ENCODE results near the gene PI3.

- no peak for TF ChIP-seq ZFP3 (CRISPR knock-in tag; IDR thresholded peaks at IDR 0.05)
- no peak for TF ChIP-seq TOX (CRISPR knock-in tag; IDR thresholded peaks at IDR 0.05; ENCODE audit: borderline replicate concordance)
- TF ChIP-seq CREB5 (CRISPR knock-in tag; IDR thresholded peaks at IDR 0.05; ENCODE audit: low read depth): no peak
- TF ChIP-seq BACH2 (CRISPR knock-in tag; IDR thresholded peaks at IDR 0.05; ENCODE audit: borderline replicate concordance): no peak
- TF ChIP-seq ZC3H10 (CRISPR knock-in tag; IDR thresholded peaks at IDR 0.05): no peak
- TF ChIP-seq GLIS3 (CRISPR knock-in tag; IDR thresholded peaks at IDR 0.05): no peak
- no peak for TF ChIP-seq PATZ1 (CRISPR knock-in tag; IDR thresholded peaks at IDR 0.05; ENCODE audit: borderline replicate concordance)
- no peak for TF ChIP-seq ZNF565 (CRISPR knock-in tag; conservative IDR thresholded peaks at IDR 0.05; ENCODE audit: low read depth)
- no peak for TF ChIP-seq ZFP30 (CRISPR knock-in tag; IDR thresholded peaks at IDR 0.05)
- no peak for TF ChIP-seq PPARA (CRISPR knock-in tag; IDR thresholded peaks at IDR 0.05; ENCODE audit: borderline replicate concordance)
- TF ChIP-seq RARB (CRISPR knock-in tag; IDR thresholded peaks at IDR 0.05): no peak
- TF ChIP-seq ARNTL (CRISPR knock-in tag; IDR thresholded peaks at IDR 0.05; ENCODE audit: borderline replicate concordance, low read depth): no peak
- TF ChIP-seq CSRNP3 (CRISPR knock-in tag; IDR thresholded peaks at IDR 0.05): no peak
Measured at GRCh38 chr20:45209924-45210323, 35.2 kb downstream of the PI3 start.

Measured in SK-N-SH treated with all-trans-retinoic acid at 6 μM for 48 hours (cell line).